ENCODE results near the gene SV2A.
"Not testable (repeated sequence)": the region's sequence is repeated elsewhere in the genome, so short reads cannot be mapped to it uniquely, and the experiment has no call there.

Gene SV2A

DNA sequence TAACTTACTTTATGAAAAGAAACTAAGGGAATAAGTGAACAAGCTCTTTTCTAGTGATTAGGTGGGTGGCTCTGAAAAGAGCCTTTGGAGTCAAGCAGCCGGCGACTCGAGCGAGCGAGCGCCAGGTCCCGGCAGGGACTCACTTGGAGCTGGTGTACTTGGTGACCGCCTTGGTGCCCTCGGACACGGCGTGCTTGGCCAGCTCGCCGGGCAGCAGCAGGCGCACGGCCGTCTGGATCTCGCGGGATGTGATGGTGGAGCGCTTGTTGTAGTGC lies 31.6 kb downstream of the SV2A start:
- DNase-seq, result not testable (repeated sequence)

DNA sequence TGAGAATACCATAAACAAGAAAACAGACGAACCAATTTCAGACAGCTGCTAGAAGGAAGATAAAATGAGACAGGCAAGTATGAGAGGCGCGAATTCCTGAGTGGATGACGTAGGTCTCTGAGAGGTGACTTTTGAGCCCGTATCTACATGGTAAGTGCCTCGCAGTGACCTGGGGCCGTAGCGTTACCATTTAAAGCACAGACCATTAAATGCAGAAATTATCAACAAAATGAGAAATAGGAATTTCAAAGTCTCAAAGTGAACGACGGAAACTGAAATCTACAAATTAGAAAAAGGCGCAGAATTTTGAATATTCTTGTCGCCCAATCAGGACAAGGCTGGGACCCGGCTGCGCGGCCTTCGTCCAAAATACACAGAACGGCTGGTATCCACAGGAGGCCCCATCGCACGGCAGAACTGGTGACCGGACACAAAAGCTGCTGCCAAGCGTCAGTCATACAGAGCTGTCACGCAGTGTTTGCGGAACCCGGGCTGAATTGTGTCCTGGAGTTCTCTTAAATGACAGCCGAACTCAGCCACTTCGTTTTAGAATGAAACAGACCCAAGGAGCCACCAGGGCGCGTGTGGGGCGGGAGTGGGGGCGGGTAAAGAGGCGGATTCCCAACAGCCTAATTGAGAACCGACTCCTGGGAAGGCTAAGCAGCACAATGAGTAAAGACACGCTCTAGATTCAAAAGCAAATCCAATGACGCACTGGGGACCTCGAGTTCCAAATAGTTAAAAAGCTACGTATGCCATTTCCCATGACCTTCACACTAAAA lies 32.1 kb downstream of the SV2A start:
- DNase-seq, result peak; percentile 85

DNA sequence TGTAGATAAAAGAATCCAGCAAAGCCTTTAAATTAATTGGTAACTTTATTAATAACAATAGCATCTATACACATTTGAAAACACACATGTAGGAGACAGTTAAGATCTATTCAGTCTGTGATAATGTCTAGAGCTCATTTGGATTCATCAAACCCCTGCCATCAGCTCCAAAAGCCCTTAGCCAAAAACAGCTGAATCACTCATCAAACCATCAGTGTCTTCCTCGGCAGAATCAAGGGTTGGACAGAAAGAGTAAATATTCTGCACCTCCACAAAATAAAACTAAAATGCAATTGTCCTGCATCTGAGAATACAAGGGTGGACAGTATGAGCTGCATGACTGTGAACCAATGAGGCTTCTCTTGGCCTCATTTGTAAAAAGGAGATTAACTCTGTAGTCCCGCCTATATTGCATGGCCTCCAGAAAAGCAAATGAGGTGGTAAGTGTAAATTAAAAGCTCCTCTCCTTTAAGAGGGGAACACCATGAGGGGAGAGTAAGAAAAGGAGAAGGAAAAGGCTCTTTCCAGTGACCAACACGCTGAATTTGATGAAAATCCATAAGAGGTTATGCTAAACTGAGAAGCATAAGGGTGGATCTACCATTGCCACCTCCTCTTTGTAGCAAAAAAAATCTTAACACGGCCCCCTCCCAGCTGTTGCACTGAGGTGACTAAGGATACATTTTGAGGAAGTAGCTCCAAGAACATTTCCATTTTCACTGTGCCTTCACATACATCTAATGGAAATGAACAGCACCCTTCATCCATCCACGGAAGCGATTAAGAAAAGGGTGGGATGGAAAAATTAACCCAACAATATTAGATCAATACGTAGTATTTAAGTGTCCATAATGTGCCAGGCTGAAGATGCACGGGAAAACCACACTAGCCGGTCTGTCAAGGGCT lies 33.0 kb downstream of the SV2A start:
- DNase-seq, result peak; percentile 52

DNA sequence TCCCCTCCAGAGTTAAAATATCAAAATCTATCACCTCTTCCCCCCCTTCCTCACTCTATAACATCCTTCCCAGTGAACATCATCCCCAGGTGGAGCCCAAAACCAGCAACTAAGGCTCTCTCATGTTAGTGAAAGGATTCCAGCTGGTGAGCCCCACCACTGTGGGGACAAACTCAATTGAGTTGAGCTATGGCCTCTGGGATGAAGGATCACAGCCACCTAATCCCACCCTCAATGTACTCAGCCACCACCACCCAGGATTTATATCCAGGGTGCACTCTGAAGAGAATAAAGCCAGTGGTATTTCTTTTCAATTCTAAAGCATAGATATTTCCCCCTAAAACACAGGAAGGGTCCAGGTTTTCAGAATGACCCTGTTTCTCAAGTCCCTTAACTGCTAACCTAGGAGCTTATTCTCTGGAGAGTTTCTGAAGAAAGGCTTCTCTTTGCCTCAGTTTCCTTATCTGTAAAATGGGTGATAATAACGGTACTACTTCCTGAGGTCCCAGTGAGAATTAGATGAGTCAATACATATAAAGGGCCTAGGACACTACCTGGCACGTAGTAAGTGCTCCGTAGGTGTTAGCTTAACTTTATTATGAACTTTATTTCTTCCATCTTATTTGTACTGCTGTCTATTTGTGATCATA lies 33.9 kb downstream of the SV2A start:
- DNase-seq, result no peak

GRCh38 chr1:149881876-149882275 lies 35.8 kb downstream of the SV2A start:
- DNase-seq, result no peak

DNA sequence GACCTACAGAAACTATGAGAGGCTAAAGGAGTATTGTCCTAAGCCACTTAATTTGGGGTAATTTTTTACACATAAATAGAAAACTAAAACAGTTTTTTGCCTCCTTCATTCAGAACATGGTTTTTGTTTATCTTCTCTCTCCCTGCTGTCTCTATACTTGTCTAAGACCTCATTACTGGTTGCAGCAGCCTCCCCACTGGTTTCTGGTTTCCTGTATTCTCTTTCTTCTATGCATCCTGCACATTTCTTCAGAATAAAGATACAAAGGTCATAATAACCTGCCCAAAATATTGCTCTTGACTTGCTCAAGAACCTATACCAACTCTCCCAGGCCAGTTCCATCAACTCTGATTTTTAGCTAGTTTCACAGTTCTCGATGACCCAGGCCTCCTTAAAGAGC lies 38.1 kb downstream of the SV2A start:
- no peak for DNase-seq

DNA sequence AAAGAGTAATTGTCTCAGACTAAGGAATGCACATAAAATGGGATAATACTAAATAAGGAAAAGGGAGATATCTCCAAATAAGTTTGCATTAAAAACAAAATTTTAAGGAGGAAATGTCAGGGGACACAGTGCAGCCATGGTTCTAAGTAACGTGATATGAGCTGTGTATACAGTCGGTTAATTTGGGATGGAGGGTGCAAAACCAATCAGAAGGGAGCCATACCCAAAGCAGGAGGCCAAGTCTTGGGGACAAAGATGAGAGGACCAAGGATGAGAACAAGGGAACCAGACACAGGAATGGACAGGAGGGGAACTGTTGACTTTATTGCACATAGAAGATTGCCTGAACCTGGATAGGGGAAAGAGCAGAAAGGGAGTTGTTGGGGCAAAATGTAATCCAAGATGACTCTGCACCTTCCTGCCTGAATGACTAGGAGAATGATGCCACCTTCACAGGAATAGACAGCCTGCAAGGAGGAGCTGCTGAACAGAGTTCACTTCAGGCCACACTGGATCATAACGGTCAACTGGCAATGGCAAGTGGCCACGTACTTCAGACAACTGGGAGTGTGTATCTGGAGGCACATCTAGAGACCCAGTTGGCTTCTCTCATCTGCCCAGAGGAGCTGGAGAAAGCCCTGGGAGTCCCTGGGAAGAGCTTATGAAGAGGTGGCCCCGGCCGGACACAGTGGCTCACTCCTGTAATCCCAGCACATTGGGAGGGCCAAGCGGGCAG lies 40.3 kb downstream of the SV2A start:
- DNase-seq, result no peak

DNA sequence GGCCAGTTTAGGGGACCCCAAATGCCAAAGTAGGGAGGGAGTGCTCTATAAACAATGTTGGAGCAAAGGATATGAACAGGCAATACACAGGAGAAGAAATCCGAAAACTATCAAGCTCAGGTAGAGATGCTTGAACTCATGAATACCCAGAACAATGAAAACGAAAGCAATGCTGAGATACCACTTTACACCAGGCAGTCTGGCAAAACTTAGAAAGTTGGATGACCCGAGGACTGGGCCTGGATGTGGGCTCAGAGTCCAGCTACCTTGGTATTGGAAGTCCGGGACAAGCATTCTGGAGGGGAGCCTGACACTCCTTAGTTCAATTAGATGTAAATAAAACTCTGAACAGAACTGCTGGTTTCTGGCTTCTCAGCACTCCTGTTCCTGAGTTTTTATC lies 44.6 kb downstream of the SV2A start:
- DNase-seq, result not testable (repeated sequence)

DNA sequence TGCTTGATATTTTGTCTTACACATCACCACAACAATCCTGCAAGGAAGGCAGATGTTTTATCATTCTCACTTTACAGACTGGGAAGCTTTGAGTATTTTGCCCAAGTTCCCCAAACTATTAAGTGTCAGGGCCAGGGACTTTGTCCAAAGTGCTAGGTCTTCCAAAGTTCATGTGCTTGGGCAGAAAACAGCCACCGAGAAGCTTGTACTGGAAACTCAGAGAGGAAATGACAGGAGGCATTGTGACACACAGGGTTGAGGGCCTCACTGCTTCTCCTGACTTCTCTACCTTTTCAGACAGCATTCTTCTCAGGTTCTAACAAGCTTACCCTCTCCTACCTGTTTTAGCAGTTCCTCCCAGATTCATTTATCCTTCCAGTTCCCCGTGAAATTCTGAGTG lies 50.8 kb downstream of the SV2A start:
- DNase-seq, result not testable (repeated sequence)

GRCh38 chr1:149861497-149862054 lies 56.1 kb downstream of the SV2A start:
- not testable (repeated sequence) for DNase-seq

GRCh38 chr1:149860684-149861496 lies 56.8 kb downstream of the SV2A start:
- DNase-seq, result not testable (repeated sequence)

DNA sequence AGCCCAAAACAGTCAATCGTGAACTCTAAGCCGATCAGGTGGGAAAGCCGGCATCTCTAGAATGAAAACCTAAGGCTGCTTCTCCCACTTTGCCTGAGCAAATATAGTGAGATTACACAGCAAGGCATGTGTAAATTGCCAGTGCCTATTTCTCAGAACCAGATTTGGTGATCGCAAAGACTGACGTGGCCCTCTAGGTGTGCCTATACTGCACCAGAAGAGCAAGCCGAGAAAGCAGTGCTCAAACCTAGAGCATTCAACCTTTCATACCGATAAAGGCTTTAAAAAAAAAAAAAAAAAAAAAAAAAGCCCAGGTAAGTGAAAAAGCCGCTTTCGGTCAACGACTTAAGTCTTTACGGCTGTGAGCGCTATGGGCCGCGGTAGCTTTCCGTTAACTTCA lies 57.4 kb downstream of the SV2A start:
- DNase-seq, result not testable (repeated sequence)

Measured in stimulated activated CD4-positive, alpha-beta T cell treated with anti-CD3 and anti-CD28 coated beads, Interleukin-15, amount 100 ng/mL, for 24 hours (primary cell).